Lower leg skin (tissue), 3 donors: ENCODE measurements around the gene TMPRSS9.

Experiments used
- CTCF ChIP-seq, 3 donors: fragments of 450-650 bp; IDR thresholded peaks; one replicate each; pipeline ENCODE4 v1.5.1; 2016; ENCODE audit warnings: antibody characterized with exemption in 3 of 3, mild to moderate bottlenecking in 3 of 3, moderate library complexity in 2 of 3
- POLR2A ChIP-seq, 2 donors: fragments of 450-650 bp; IDR thresholded peaks; one replicate each; pipeline ENCODE4 v1.6.1; 2016 to 2017; ENCODE audit warnings: antibody characterized with exemption in 2 of 2, mild to moderate bottlenecking in 1 of 2, moderate library complexity in 1 of 2

- TF ChIP-seq POLR2A (IDR thresholded peaks at IDR 0.05) = no peak
- peak in 1 of 3 donors; percentile 18 for TF ChIP-seq CTCF (IDR thresholded peaks at IDR 0.05)
Observed at GRCh38 chr19:2330632-2331284, 29.3 kb upstream of the TMPRSS9 start.
